Measurements from ENCODE around the gene GPBP1. TPM values are rescaled to one million over a fixed set of nuclear protein-coding genes. Genes with fewer than 3 reads are reported as not detected.
A peak's percentile ranks its signal among the peaks of the same experiment; 100 is the strongest.

The GPBP1 gene
- polyA plus RNA-seq, 1 donor from 2014 or later: 149 TPM

- Histone ChIP-seq H3K9ac (ENCODE audit: low read length) (no peak overlapping the region), H3K9me2 (ENCODE audit: insufficient read depth, low read length) (no peaks in the 10 kb centered on the region), H3K27ac (ENCODE audit: low read length) (no peak overlapping the region), H3K36me3 (ENCODE audit: insufficient read depth, low read length) (no peaks in the 10 kb centered on the region), H4K20me1 (ENCODE audit: insufficient read depth) (no peaks in the 10 kb centered on the region), H2AFZ (ENCODE audit: low read depth, low read length) (no peak overlapping the region), H3K4me2 (ENCODE audit: low read length) (no peak overlapping the region), H3K27me3 (ENCODE audit: insufficient read depth, low read depth, low read length) (no peaks in the 10 kb centered on the region), H3K9me3 (ENCODE audit: low read length) (no peaks in the 10 kb centered on the region), H3F3A (ENCODE audit: insufficient read depth, low read length, poor library complexity, severe bottlenecking) (no peaks in the 10 kb centered on the region), H3K79me2 (replicated peaks; ENCODE audit: insufficient read depth, low read length) (no peaks in the 10 kb centered on the region), H3K4me3 (ENCODE audit: low read length) (no peak overlapping the region)
- no peak for TF ChIP-seq EP300 (conservative IDR thresholded peaks at IDR 0.05; ENCODE audit: poor library complexity, severe bottlenecking)
- TF ChIP-seq CTCF (IDR thresholded peaks at IDR 0.05; ENCODE audit: poor library complexity, severe bottlenecking): peak; percentile 87
- TF ChIP-seq RAD21 (conservative IDR thresholded peaks at IDR 0.05): peak; percentile 91
- no peak for TF ChIP-seq MXI1 (conservative IDR thresholded peaks at IDR 0.05; ENCODE audit: poor library complexity, severe bottlenecking)
- TF ChIP-seq TAF1 (IDR thresholded peaks at IDR 0.05; ENCODE audit: low read depth): no peak
- TF ChIP-seq REST (IDR thresholded peaks at IDR 0.05; ENCODE audit: borderline replicate concordance): no peak
- no peak for TF ChIP-seq EZH2 (IDR thresholded peaks at IDR 0.05; ENCODE audit: borderline replicate concordance, insufficient read depth, low read length, poor library complexity, severe bottlenecking)
- peak; percentile 93 for TF ChIP-seq SMC3 (conservative IDR thresholded peaks at IDR 0.05; ENCODE audit: poor library complexity)
- no peak for TF ChIP-seq POLR2AphosphoS5 (IDR thresholded peaks at IDR 0.05)
These were observed 124.6 kb downstream of the GPBP1 start for GRCh38 chr5:57298295-57298984.

- H3K36me3 ChIP-seq (ENCODE audit: insufficient read depth, low read length): no peaks in the 10 kb centered on the region
- no peak for TF ChIP-seq EP300 (conservative IDR thresholded peaks at IDR 0.05; ENCODE audit: poor library complexity, severe bottlenecking)
- no peak for TF ChIP-seq REST (IDR thresholded peaks at IDR 0.05; ENCODE audit: borderline replicate concordance)
- no peak for TF ChIP-seq TAF1 (IDR thresholded peaks at IDR 0.05; ENCODE audit: low read depth)
- peak; percentile 83 for TF ChIP-seq SMC3 (conservative IDR thresholded peaks at IDR 0.05; ENCODE audit: poor library complexity)
- no peak for TF ChIP-seq MXI1 (conservative IDR thresholded peaks at IDR 0.05; ENCODE audit: poor library complexity, severe bottlenecking)
- no peak for TF ChIP-seq EZH2 (IDR thresholded peaks at IDR 0.05; ENCODE audit: borderline replicate concordance, insufficient read depth, low read length, poor library complexity, severe bottlenecking)
- peak; percentile 84 for TF ChIP-seq CTCF (IDR thresholded peaks at IDR 0.05; ENCODE audit: poor library complexity, severe bottlenecking)
- TF ChIP-seq POLR2AphosphoS5 (IDR thresholded peaks at IDR 0.05): no peak
- peak; percentile 89 for TF ChIP-seq RAD21 (conservative IDR thresholded peaks at IDR 0.05)
- H3K4me3 ChIP-seq (ENCODE audit: low read length): no peak overlapping the region
- H4K20me1 ChIP-seq (ENCODE audit: insufficient read depth): no peaks in the 10 kb centered on the region
- H3K9me3 ChIP-seq (ENCODE audit: low read length): no peaks in the 10 kb centered on the region
- H3K4me2 ChIP-seq (ENCODE audit: low read length): no peak overlapping the region
- no peaks in the 10 kb centered on the region for H3K27me3 ChIP-seq (ENCODE audit: insufficient read depth, low read depth, low read length)
- no peak overlapping the region for H3K27ac ChIP-seq (ENCODE audit: low read length)
- no peak overlapping the region for H2AFZ ChIP-seq (ENCODE audit: low read depth, low read length)
- no peaks in the 10 kb centered on the region for H3K79me2 ChIP-seq (replicated peaks; ENCODE audit: insufficient read depth, low read length)
- no peaks in the 10 kb centered on the region for H3F3A ChIP-seq (ENCODE audit: insufficient read depth, low read length, poor library complexity, severe bottlenecking)
- no peak overlapping the region for H3K9ac ChIP-seq (ENCODE audit: low read length)
- H3K9me2 ChIP-seq (ENCODE audit: insufficient read depth, low read length): no peaks in the 10 kb centered on the region
These were observed 125.2 kb downstream of the GPBP1 start for GRCh38 chr5:57298985-57299491.

Measured in neural cell (in vitro differentiated cells).